ENCODE results near the gene MAPKAP1.

DNA sequence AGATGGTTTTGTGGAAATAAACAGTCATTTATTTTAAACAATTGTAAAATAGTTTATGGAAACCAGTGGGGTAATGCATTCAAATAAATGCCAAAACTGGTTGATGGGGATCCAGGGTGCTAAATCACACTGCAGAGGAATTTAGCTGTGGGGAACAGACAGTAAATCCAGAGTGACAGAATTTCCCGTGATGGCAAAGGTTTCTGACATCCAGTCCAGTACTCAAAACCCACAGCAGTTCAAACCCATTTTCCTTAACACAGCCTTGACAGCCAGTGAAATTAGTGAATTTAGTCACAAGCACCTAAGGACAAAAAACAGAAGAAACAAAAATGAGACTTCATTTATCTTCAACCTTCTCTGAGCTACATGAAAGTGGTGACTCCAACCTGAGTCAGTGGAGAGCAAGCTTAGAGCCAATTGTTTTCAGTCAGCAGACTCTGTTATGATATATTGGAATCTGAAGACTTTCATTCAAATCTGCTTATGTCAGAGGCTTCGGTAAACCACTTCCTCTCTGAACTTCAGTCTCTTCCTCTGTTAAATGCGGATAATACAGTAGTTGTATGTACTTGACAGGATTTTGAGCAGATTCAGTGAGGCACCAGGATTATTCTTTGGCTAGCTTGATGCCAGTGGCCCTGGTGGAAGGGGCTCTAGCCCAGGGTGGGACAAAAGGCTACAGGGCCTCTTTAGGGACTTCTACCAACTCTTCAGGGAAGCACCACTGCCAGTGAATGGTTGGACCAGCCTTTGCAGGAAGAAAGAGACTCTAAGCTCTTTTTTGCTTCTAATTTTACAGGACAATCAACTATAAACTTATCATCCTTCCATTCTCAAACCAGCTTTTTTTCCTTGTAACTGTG is 185.3 kb downstream of the MAPKAP1 start:
- TF ChIP-seq, protein P1, sequence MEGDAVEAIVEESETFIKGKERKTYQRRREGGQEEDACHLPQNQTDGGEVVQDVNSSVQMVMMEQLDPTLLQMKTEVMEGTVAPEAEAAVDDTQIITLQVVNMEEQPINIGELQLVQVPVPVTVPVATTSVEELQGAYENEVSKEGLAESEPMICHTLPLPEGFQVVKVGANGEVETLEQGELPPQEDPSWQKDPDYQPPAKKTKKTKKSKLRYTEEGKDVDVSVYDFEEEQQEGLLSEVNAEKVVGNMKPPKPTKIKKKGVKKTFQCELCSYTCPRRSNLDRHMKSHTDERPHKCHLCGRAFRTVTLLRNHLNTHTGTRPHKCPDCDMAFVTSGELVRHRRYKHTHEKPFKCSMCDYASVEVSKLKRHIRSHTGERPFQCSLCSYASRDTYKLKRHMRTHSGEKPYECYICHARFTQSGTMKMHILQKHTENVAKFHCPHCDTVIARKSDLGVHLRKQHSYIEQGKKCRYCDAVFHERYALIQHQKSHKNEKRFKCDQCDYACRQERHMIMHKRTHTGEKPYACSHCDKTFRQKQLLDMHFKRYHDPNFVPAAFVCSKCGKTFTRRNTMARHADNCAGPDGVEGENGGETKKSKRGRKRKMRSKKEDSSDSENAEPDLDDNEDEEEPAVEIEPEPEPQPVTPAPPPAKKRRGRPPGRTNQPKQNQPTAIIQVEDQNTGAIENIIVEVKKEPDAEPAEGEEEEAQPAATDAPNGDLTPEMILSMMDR (IDR thresholded peaks at IDR 0.05), result no peak
- TF ChIP-seq POLR2A (IDR thresholded peaks at IDR 0.05), result no peak
